HG02852 (cell line): ENCODE data around the gene CNTNAP5.

Experiments used
- ATAC-seq: cut with Tn5 transposase; IDR thresholded peaks from one replicate; pipeline ENCODE4 v1.9.1; 2021; ENCODE audit warnings: mild to moderate bottlenecking, moderate library complexity; ENCODE audit not compliant: unreplicated experiment

Gene CNTNAP5

DNA sequence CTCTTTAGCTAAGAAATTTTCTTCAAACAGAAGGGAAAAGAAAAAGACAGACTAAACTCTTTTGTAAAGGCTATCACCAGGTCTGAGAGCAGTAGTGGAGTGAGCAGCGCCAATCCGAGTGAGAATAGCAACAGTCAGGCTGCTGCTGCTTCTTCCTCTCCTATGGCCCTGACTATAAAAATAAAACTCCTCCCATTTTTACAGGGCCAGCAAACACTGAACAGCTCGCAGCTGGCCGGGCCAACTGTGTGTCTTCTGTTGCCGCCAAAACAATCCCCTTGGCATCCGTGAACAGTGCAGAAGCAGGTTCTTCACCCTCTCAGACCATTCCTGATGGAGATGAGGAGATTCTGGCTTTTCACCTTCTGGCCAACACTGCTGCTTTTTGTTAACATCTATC, 124.5 kb downstream of the CNTNAP5 start:
- no peak for ATAC-seq

GRCh38 chr2:124151691-124152090, 126.6 kb downstream of the CNTNAP5 start:
- no peak for ATAC-seq

DNA sequence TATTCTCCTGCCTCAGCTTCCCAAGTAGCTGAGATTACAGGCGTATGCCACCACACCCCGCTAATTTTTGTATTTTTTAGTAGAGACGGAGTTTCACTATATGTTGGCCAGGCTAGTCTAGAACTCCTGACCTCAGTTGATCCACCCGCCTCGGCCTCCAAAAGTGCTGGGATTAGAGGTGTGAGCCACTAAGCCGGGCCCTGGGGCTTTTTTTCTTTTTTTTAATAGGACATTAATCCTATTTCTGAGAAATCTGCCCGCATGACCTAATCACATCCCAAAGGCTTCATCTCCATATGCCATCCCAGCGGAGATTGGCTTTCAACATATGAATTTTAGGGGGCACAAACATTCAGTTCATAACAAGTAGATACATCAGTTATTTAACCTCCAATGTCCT, 128.6 kb downstream of the CNTNAP5 start:
- no peak for ATAC-seq

GRCh38 chr2:124159166-124159565, 134.1 kb downstream of the CNTNAP5 start:
- no peak for ATAC-seq

DNA sequence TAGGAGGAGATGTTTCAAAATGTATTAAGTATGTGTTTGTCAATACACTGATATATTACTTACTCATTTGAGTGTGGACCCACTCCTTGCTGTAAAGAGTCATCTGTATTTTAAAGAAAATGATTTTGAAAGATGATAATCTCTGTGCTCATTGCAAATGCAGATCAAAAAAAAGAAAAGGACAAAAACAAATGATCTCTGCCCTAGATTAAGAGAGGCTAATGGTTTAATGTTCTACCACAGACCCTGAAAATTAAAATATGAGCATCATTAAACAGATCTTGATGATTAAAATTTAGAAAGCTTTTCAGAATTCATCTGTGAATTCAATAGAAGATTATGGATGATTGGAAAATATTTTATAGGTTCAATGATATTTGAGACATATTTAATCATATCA, 136.5 kb downstream of the CNTNAP5 start:
- ATAC-seq: no peak

- no peak for ATAC-seq
Observed at GRCh38 chr2:124162256-124162655, 137.2 kb downstream of the CNTNAP5 start.

GRCh38 chr2:124163840-124164239, 138.8 kb downstream of the CNTNAP5 start:
- ATAC-seq: no peak

DNA sequence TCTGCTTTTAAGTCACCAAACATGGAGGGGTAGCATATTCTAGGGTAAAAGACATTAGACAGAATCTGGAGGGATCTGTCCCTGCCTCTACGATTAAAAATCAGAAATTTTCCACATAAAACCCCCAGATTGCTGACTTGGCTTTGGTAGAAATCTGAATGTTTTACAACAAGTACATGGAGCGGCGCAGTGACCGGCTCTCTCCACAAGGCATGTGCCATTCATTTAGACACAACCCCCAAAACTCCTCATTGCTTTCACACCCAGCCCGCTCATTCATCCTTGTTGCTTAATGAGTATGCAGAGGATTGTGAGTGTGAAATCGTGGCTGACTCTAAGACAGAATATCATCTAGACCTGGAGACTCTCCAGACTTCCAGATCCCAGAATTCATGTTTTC, 140.6 kb downstream of the CNTNAP5 start:
- no peak for ATAC-seq

DNA sequence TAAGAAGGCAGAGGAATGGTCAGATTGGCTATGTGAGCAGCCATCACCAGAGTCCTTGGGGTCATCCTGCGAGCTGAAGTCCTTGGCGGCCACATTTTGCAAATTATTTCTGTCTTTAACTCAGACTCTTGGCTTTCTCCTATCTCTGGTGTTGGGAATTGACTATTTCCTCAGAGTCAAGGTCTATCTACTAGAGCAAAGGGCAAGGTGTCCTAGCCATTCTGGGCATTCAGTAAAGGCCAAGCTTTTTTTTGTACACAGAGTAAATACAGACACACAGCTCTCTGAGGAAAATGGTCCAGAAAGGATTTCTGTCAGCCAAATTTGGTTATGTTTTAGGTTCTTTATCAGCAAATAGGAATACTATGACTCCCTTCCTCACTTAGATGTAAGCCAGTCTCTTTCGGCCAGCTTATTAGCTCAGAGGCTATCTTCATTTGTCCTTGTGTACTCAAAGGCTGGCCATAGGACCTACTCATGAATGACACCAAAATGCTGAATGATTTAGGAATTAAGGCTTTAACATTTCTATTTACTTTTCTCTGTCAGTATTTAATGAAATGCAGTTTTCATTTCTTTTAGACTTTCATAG, 146.5 kb downstream of the CNTNAP5 start:
- no peak for ATAC-seq

DNA sequence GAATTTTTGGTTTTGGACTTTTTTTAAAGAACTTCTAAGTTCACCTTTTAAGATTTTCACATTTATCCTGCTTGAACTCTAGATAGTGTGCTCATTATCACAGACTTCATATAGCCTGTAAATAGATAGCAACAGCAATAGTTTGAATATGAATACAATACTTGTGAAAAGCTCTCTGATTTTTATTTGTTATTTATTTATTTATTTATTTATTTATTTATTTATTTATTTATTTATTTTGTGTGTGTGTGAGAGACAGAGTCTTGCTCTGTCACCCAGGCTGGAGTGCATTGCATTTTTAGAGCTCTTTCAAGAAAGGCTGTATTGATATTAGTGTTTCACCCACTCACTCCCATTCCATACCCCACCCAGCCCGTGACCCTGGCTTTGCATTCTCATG, 153.6 kb downstream of the CNTNAP5 start:
- no peak for ATAC-seq

- ATAC-seq: no peak
Observed at GRCh38 chr2:124180635-124181034, 155.5 kb downstream of the CNTNAP5 start.

DNA sequence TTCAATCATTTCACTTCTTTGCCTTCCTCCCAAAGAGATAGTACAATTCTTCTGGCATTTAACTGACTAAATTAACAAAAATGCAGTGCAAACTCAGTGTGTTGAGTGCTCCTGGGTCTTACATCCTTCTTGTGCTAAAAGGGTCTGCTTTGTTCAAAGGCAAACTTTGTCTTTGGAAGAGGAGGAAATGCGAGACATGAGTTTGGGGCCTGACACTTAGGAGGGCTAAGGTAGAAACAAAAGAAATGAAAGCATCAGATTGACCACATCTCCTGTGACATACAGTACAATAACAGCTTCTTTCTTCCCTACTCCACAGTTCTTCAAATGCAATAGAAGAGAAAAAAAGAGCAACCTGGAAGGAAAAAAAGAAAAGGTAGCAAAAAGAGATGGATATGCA, 161.7 kb downstream of the CNTNAP5 start:
- ATAC-seq: no peak

DNA sequence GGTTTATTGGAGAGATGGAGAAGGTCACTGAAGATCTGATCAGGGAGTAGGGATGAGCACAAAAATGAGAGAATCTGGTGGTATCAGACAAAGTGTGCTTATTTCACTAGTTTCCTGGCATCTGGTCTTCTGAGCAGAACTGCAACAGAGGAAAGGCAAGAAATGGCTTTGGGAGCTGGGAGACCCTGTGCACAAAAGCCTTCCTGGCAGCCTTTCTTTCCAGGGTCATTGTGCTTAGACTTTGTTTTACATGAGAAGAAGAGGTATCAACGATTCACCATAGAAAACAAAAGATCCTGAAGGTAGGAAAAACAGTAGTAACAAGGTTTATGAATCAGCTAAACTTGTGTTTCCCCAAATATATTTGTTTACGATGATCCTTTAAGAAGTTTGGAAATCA, 162.9 kb downstream of the CNTNAP5 start:
- ATAC-seq: no peak

DNA sequence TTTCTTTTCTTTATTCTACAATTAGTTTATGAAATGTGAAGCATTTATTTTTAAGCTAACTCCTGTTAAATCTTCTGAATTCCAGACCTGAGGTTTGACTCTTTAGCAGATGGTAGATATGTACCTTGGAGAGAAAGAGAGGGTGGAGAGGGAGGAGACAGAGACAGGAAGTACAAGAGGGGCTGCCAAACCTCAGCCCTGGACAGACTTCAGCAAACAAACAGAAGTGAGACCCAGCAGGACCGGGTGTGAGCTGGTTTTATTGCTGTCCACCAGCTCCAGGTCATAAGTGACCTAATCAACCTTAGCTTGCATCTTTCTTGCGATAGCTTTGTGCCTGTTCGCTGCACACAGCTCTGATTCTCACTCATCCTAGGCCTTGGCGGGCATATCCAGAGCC, 168.6 kb downstream of the CNTNAP5 start:
- no peak for ATAC-seq

GRCh38 chr2:124201713-124202112, 176.6 kb downstream of the CNTNAP5 start:
- no peak for ATAC-seq

DNA sequence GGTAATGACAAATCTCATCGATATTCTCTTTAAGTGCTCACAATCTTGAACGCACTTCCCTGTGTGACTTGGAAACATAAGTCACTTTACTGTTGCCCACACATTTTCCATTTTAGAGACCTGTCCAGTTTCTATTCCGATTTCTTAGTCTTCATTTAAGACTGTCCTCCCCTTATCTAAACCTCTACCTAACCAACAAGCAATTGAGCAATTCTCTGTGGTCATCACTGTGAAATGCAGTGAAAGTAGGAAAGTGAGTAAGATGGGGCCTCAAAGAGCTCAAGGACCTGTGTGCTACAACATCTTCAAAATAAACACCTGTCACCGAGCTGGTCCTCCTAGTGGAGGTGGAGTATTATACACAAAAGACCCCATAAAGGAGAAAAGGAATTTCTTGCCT, 184.4 kb downstream of the CNTNAP5 start:
- no peak for ATAC-seq

GRCh38 chr2:124211461-124211860, 186.4 kb downstream of the CNTNAP5 start:
- ATAC-seq: no peak

DNA sequence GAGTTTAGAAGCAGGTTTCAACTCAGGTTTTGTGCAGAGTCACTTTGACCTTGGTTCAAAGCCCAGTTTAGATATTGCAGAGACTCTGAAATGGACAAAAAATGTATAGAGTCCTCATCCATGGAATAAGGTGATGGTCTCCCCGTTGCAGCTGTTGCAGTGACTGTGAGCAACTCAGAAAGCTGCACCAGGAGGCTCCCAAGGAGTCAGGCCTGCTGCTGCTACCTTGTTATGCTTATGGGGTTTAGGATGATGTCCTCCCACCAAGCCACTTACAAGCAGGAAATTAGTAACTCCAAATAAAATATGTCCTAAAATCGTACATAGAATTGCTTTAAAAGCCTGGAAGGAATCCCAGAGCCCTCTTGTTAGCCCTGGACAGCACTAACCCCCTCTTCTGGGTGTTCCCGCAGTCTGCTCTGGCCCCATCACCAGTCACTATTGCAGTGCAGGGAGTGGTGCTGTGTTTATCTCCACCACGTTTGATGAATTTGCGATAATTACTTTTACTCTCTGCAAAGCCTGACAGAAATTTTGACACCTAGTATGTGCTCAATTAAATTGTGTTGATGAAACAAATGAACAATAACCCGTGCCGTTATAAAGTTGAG, 189.0 kb downstream of the CNTNAP5 start:
- no peak for ATAC-seq

GRCh38 chr2:124246170-124246569, 221.1 kb downstream of the CNTNAP5 start:
- no peak for ATAC-seq

DNA sequence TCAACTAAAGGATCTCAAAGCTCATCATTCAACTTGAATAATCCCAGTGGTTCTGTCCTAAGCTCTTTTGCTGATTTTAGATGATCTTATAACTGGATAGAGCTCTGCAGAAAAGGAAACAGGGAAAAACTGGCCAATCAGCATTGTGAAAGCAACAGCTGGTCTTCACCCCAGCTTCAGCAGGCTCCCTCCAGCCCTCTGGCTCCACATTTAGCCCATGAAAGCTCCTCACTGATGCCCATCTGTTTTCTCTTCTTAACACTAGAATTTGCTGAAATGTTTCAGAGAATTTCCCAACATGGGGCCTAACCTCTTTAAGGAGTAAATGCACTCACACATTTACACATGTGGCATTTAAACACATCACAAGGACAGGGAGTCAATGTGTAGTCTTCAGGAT, 223.3 kb downstream of the CNTNAP5 start:
- ATAC-seq: no peak

GRCh38 chr2:124250433-124250832, 225.3 kb downstream of the CNTNAP5 start:
- ATAC-seq: no peak

DNA sequence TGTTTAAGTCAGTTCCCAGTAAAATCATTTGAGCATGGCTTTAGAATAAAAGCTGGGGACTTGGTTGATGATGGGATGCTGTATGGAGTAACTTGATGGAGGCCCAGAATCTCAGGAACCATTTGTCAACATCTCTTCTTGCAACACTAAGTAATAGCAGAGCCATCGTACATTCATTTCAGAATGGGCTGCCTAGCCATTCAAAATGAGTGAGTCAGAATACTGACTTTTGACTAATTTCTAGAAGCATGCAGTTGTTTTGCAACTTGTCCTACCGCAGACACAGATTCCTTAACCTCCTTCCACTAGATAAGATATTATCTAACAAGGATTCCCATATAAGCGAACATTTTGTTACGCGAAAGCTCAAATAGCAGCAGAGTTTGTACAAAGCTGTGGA, 229.5 kb downstream of the CNTNAP5 start:
- no peak for ATAC-seq

DNA sequence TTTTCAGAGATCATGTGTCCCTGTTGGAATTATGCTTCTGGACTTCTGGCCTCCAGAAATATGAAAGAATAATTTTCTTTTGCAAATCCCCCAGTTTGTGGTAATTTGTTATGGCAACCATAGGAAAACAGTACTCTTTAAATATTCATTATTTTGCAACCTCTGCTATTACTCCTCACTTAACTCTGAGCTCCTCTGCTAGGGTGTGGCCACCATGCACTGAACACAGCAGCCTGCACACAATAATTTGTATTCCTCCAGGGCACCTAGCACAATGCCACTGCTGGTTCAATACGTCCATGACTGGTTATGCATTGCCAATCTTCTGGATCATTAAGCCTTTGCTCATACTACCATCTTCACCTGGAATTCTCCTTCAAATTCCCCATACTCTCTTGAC, 232.0 kb downstream of the CNTNAP5 start:
- no peak for ATAC-seq
